HepG2 (cell line): ENCODE results near the gene JPH4. TPM values are rescaled to one million over a fixed set of nuclear protein-coding genes. Genes with fewer than 3 reads are reported as not detected.

ENCODE experiments used
- ARHGAP35 ChIP-seq: sonication (generic); formaldehyde crosslinking; IDR thresholded peaks from 2 replicates; pipeline ENCODE4 v1.9.0; 2022; ENCODE audit warnings: mild to moderate bottlenecking, inconsistent platforms, moderate library complexity, missing genetic modification reagents, borderline replicate concordance
- GATAD1 ChIP-seq: IDR thresholded peaks from 2 replicates; pipeline ENCODE4 v1.6.1; 2016; ENCODE audit warnings: missing genetic modification reagents, missing compliant biosample characterization
- MIXL1 ChIP-seq: IDR thresholded peaks from 2 replicates; pipeline ENCODE4 v1.6.1; 2016
- NAIF1 ChIP-seq: sonication (generic); formaldehyde crosslinking; IDR thresholded peaks from 2 replicates; pipeline ENCODE4 v1.5.0; 2020; ENCODE audit warnings: mild to moderate bottlenecking, missing genetic modification reagents, borderline replicate concordance
- SNAI1 ChIP-seq: sonication (generic); formaldehyde crosslinking; IDR thresholded peaks from 2 replicates; pipeline ENCODE4 v1.5.0; 2020; ENCODE audit warnings: mild to moderate bottlenecking, missing genetic modification reagents, borderline replicate concordance
- THRA ChIP-seq: sonication (generic); formaldehyde crosslinking; IDR thresholded peaks from 2 replicates; pipeline ENCODE4 v1.4.0; 2020; ENCODE audit warnings: missing genetic modification reagents, borderline replicate concordance
- TOPORS ChIP-seq: sonication (generic); formaldehyde crosslinking; IDR thresholded peaks from 2 replicates; pipeline ENCODE4 v1.8.0; 2023; ENCODE audit warnings: mild to moderate bottlenecking, missing genetic modification reagents
- ZNF142 ChIP-seq: sonication (generic); formaldehyde crosslinking; IDR thresholded peaks from 2 replicates; pipeline ENCODE4 v1.4.0; 2020; ENCODE audit warnings: missing genetic modification reagents
- ZNF251 ChIP-seq: sonication (generic); formaldehyde crosslinking; IDR thresholded peaks from 2 replicates; pipeline ENCODE4 v1.9.0; 2021; ENCODE audit warnings: mild to moderate bottlenecking, missing genetic modification reagents
- ZNF296 ChIP-seq: sonication (generic); formaldehyde crosslinking; conservative IDR thresholded peaks from 2 replicates; pipeline ENCODE4 v1.5.0; 2020; ENCODE audit warnings: mild to moderate bottlenecking, missing genetic modification reagents
- ZNF362 ChIP-seq: sonication (generic); formaldehyde crosslinking; IDR thresholded peaks from 2 replicates; pipeline ENCODE4 v1.4.0; 2020; ENCODE audit warnings: missing genetic modification reagents, mild to moderate bottlenecking, borderline replicate concordance
- ZNF446 ChIP-seq: sonication (generic); formaldehyde crosslinking; IDR thresholded peaks from 2 replicates; pipeline ENCODE4 v1.5.0; 2020; ENCODE audit warnings: mild to moderate bottlenecking, missing genetic modification reagents
- ZNF513 ChIP-seq: sonication (generic); formaldehyde crosslinking; conservative IDR thresholded peaks from 2 replicates; pipeline ENCODE4 v1.5.0; 2020; ENCODE audit warnings: missing genetic modification reagents
- ZNF570 ChIP-seq: sonication (generic); formaldehyde crosslinking; IDR thresholded peaks from 2 replicates; pipeline ENCODE4 v1.4.0; 2020; ENCODE audit warnings: mild to moderate bottlenecking, missing genetic modification reagents, borderline replicate concordance
- ZNF616 ChIP-seq: sonication (generic); formaldehyde crosslinking; IDR thresholded peaks from 2 replicates; pipeline ENCODE4 v1.5.0; 2020; ENCODE audit warnings: low read depth, mild to moderate bottlenecking, missing genetic modification reagents
- ZNF788 ChIP-seq: sonication (generic); formaldehyde crosslinking; IDR thresholded peaks from 2 replicates; pipeline ENCODE4 v1.5.0; 2020; ENCODE audit warnings: mild to moderate bottlenecking, missing genetic modification reagents, borderline replicate concordance
- ZSCAN29 ChIP-seq: sonication (generic); formaldehyde crosslinking; conservative IDR thresholded peaks from 2 replicates; pipeline ENCODE4 v1.4.0; 2020; ENCODE audit warnings: mild to moderate bottlenecking, missing genetic modification reagents
- polyA plus RNA-seq, 8 experiments: library from polyadenylated mRNA; depleted of rRNA in 3 of 8; stranded (reverse) in 7 of 8; unstranded in 1 of 8; fragments of >200 nt; fragmentation: Illumina TruSeq in 4 of 8; extraction: Trizol in 4 of 8; gene quantifications; 2 replicates each; pipeline versions ENCODE4 v1.2.1 to v1.2.3, GENCODE V29; 2011 to 2016; ENCODE audit warnings: low read depth in 4 of 8, missing spikeins in 1 of 8, mixed read lengths in 1 of 8; ENCODE audit not compliant: insufficient read depth in 1 of 8
- total RNA-seq, 5 experiments: library from RNA; depleted of rRNA; stranded (reverse); fragments of >200 nt; fragmentation: Illumina TruSeq; extraction: Trizol; gene quantifications; 2 replicates each; pipeline ENCODE4 v1.2.3, GENCODE V29; 2016; ENCODE audit warnings: low read depth in 1 of 5

JPH4 gene
- total and polyA plus RNA-seq, 2 of the 13 experiments (the other 11 are each of a cell fraction or from before 2014, with no cell fraction given) = 0.08 to 0.22 TPM

GRCh38 chr14:23539248-23540140 is 39.1 kb downstream of the JPH4 start (continued):
- TF ChIP-seq SNAI1 = no peak
- no peak for TF ChIP-seq ZNF296 (CRISPR knock-in tag)
- TF ChIP-seq ZNF513 = no peak
- no peak for TF ChIP-seq ZNF142 (CRISPR knock-in tag)
- 0 out of 2 replicates have a peak, but pooled peaks have one; percentile 4 for TF ChIP-seq THRA (CRISPR knock-in tag)
- no peak for TF ChIP-seq ARHGAP35 (CRISPR knock-in tag)
- no peak for TF ChIP-seq ZNF446
- no peak for TF ChIP-seq MIXL1 (CRISPR knock-in tag)
- no peak for TF ChIP-seq ZNF362 (CRISPR knock-in tag)
- TF ChIP-seq NAIF1 (CRISPR knock-in tag) = no peak
- no peak for TF ChIP-seq ZSCAN29
- no peak for TF ChIP-seq ZNF616 (CRISPR knock-in tag)
- TF ChIP-seq ZNF570 (CRISPR knock-in tag) = no peak
- no peak for TF ChIP-seq ZNF251
- TF ChIP-seq GATAD1 = 0 out of 2 replicates have a peak, but pooled peaks have one; percentile 20
- peak; percentile 41; the same call in 1 of the 2 replicates for TF ChIP-seq ZNF788 (CRISPR knock-in tag)
- TF ChIP-seq TOPORS (CRISPR knock-in tag) = no peak
